Subcutaneous adipose tissue (tissue), 4 donors: Measurements from ENCODE around the gene PCDHGA1. TPM values are rescaled to one million over a fixed set of nuclear protein-coding genes. Genes with fewer than 3 reads are reported as not detected.

Source experiments
- total RNA-seq, 4 donors: library from RNA; depleted of rRNA; stranded (reverse); fragments of >200 nt; gene quantifications; one replicate each; pipeline ENCODE4 v1.1.0, GENCODE V29; 2016
- TF ChIP-seq, protein P1 (sequence below): fragments of 450-650 bp; IDR thresholded peaks from one replicate; pipeline ENCODE4 v1.5.1; 2016; ENCODE audit warnings: low read depth, mild to moderate bottlenecking, control low read depth, antibody characterized with exemption, moderate library complexity

Gene PCDHGA1
- total RNA-seq, 4 donors from 2014 or later: under 0.01 to 0.38 (median 0.33) TPM

DNA sequence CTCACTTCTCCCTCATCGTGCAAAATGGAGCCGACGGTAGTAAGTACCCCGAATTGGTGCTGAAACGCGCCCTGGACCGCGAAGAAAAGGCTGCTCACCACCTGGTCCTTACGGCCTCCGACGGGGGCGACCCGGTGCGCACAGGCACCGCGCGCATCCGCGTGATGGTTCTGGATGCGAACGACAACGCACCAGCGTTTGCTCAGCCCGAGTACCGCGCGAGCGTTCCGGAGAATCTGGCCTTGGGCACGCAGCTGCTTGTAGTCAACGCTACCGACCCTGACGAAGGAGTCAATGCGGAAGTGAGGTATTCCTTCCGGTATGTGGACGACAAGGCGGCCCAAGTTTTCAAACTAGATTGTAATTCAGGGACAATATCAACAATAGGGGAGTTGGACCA, 101.0 kb downstream of the PCDHGA1 start:
- TF ChIP-seq, protein P1, sequence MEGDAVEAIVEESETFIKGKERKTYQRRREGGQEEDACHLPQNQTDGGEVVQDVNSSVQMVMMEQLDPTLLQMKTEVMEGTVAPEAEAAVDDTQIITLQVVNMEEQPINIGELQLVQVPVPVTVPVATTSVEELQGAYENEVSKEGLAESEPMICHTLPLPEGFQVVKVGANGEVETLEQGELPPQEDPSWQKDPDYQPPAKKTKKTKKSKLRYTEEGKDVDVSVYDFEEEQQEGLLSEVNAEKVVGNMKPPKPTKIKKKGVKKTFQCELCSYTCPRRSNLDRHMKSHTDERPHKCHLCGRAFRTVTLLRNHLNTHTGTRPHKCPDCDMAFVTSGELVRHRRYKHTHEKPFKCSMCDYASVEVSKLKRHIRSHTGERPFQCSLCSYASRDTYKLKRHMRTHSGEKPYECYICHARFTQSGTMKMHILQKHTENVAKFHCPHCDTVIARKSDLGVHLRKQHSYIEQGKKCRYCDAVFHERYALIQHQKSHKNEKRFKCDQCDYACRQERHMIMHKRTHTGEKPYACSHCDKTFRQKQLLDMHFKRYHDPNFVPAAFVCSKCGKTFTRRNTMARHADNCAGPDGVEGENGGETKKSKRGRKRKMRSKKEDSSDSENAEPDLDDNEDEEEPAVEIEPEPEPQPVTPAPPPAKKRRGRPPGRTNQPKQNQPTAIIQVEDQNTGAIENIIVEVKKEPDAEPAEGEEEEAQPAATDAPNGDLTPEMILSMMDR: no peak

DNA sequence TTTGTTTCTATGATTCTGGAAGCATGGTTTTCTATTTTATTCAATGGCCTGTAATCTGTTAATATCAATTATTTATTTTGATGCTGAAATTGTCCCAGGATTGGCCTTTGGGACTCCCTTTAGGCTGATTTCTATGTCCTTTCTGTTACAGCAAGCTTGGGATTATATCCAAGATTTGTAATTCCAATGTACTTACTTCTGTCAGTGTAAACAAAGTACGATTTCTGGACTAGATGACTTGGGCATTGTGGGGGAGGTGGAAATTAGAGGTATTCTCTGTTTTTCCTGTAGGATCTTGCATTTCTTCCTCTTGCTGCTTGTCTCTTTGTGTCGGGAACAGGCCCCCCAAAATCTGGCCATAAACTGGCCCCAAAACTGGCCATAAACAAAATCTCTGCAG, 103.7 kb downstream of the PCDHGA1 start:
- TF ChIP-seq, protein P1: no peak

DNA sequence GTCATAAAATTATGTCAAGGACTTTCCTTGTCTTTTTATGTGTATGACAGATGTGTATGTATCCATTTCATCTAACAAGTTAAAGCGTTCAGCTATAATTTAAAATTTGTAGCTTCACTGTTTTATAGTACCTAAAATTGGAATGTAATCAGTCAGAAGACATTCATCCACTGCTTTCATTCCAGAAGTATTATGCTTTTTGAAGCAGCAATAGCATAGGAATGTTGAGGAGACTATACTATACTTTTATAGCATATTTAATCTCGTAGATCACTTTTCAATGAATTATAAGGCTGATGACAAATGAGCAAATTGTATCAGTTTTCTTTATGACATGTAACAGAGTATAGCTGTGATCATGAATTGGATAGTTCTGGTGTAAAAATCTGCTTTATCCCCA, 106.9 kb downstream of the PCDHGA1 start:
- TF ChIP-seq, protein P1: no peak

DNA sequence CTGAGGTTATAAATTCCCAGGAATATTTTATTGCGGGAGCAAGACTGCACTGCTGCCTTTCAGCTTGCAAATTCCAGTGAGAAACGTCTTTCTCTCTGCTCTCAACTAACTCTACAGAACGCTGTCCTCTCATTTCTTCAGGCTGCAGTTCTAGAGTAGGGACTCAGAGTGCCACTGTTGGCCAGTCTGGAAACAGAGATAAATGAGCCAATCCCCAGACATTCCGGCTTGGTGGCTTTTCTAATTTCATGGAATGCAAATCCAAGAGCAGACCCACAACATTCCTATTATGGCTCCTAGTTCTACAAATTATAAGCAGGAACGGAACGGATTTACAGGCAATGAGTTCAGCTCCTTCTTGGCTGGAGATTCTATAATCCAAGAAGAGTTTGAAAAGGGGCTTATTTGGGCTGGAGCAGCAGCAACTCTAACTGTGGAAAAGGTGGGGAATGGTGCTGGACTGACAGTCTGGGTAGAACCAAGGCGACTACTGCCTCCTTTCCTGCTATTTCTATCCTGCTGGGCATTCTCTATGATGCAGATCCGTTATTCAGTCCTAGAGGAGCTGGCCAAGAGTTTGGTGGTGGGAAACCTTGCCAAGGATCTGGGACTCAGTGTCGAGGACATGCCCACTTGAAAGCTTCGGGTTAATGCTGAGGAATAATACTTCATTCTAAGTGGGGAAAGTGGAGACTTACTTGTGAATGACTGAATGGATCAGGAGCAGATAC, 109.3 kb downstream of the PCDHGA1 start:
- TF ChIP-seq, protein P1: no peak

DNA sequence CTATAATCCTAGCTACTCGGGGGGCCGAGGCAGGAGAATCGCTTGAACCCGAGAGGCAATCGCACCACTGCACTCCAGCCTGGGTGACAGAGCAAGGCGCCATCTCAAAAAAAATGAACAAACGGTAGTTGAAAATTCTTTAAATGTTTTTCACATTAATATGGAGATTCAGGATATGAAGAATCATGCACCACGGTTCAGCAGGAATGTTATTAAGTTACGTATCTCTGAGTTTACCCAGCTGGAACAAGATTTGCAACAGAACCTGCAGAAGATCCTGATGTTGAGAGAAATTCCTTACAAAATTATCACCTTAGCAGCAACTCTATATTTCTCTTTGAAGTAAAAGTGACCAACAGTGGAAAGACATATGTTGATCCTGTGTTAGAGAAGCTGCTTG, 110.0 kb downstream of the PCDHGA1 start:
- TF ChIP-seq, protein P1: no peak

DNA sequence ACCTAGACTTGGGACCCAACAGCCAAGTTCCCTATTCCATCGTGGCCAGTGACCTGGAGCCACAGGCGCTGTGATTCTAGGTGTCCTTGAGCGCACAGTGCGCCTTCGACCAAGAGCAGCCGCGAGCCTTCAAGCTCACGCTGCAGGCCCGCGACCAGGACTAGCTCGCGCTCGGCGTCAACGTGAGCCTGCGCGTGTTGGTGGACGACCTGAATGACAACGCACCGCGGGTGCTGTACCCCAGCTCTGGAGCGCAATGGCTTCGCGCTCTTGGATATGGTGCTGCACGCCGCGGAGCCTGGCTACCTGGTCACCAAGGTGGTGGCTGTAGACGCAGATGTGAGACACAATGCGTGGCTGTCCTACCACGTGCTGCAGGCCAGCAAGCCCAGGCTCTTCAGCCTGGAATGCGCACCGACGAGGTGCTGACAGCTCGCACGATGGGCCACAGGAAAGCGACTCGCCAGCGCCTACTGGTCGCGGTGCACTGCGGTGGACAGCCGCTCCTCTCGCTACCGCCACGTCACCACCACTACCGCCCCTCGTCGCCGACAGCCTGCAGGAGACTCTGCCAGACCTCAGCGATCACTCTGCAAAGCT, 111.4 kb downstream of the PCDHGA1 start:
- TF ChIP-seq, protein P1: no peak

DNA sequence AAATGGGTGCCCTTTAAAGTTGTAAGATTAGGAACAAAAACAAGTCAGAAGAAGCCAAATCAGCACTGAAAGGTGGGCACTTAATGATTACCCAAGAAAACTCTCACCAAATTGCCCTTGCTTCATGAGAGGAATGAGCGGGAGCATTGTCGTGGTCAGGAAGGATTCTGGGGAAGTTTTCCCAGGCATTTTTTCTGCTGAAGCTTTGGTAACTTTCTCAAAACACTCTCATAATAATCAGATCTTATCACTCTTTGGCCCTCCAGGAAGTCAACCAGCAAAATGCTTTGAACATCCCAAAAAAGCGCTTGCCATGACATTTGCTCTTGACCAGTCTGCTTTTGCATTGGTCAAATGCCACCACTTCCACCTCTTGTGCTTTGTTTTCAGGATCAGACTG, 135.0 kb downstream of the PCDHGA1 start:
- TF ChIP-seq, protein P1: no peak
